GM19372 (cell line): ENCODE results near the gene LTF.
"Not testable (repeated sequence)": the region's sequence is repeated elsewhere in the genome, so short reads cannot be mapped to it uniquely, and the experiment has no call there.

Experiments used
- ATAC-seq: cut with Tn5 transposase; IDR thresholded peaks from one replicate; pipeline ENCODE4 v1.9.1; 2021; ENCODE audit warnings: mild to moderate bottlenecking, low read depth, moderate library complexity; ENCODE audit not compliant: unreplicated experiment

LTF gene

DNA sequence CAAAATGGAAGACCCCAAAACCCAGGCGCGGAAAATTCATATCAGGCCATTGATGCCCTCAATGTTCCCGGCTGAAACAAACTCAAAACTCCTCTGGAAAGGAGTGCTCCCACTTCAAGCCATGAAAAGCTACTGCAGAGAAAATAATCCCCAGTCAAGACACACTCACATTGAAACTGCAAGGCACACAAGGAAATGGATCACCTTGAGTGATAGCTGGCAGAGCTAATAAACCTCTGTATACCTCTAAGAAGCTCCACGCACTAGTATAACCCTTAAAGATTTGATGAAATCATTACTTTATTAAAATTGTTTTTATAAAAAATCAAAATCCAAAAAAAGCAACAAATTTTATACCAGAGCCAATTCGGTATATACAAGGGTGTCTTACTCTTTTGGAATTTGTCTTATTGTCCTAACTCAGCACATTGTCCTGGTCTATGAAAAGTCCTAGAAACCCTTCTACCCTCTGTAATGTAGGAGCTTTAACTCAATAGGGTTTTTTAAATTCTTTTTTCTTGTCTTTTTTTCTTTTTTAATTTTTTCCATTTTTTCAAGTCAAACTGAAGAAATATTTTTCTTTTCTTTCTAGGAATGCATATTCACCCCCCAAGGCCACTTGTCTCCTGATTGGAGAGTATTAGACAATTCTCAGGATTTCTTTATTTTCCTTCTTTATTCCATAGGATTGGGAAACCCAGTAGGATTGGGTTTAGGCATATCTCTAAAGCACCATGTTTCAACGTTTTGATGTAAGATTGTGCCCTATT lies 66.3 kb downstream of the LTF start:
- ATAC-seq: no peak

GRCh38 chr3:46397111-46397510 lies 67.6 kb downstream of the LTF start:
- ATAC-seq: no peak

GRCh38 chr3:46395766-46396530 lies 68.8 kb downstream of the LTF start:
- no peak for ATAC-seq

- no peak for ATAC-seq
Observed at GRCh38 chr3:46395210-46395661, 69.5 kb downstream of the LTF start.

GRCh38 chr3:46393554-46394434 lies 70.9 kb downstream of the LTF start:
- ATAC-seq: no peak

DNA sequence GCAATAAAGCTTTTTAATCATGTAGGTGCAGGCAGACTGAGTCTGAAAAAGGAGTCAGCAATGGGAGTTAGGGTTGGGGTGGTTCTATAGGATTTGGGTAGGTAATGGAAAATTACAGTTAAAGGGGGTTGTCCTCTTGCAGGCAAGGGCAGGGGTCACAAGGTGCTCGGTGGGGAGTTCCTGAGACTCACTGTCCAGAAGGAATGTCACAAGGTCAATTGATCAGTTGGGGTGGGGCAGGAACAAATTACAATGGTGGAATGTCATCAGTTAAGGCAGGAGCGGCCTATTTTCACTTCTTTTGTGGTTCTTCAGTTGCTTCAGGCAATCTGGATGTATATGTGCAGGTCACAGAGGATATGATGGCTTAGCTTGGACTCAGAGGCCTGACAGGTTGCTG lies 71.7 kb downstream of the LTF start:
- ATAC-seq: no peak

- ATAC-seq: not testable (repeated sequence)
Observed at GRCh38 chr3:46391526-46391925, 73.2 kb downstream of the LTF start.

GRCh38 chr3:46389306-46389705 lies 75.4 kb downstream of the LTF start:
- ATAC-seq: no peak

DNA sequence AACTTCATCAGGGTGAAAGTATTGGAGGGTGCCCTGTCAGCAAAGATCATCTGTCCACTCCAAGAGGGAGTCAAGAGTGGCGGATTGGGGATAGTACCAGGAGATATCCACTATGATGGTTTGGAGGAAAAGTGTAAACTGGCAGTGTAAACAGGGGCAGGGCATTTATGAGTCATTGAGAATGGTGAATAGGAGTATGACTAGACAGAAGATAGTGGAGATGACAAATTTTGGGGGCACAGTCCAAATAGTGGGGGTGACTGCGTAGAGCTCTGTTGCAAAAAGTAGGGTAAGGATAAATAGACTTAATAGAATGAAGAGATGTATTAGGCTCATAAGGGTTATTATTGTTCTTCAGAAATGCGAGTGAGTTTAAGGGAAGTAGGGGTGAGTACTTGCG lies 75.9 kb downstream of the LTF start:
- not testable (repeated sequence) for ATAC-seq

DNA sequence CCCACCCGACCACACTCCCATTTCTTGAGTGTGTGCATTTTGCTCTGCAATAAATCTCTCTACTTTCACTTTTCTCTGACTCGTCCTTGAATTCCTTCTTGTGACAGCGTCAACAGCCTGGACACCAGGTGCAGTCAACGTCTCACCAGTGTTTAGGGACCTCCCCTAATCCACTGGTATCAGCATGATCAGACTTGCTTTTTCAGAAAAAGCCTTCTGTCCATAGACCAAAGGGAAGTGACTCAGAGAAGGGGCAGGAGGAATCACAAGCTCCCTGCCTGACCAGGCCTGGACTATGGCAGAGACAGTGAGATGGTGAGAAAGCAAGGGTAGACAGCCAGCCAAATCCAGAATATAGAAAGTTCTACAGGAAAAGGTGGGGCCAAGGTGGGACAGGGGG lies 78.5 kb downstream of the LTF start:
- no peak for ATAC-seq
